GM23248 (cell line): ENCODE data around the gene CNGA4.

Source experiments
- EZH2 ChIP-seq: fragments of 200-600 bp; sonication (generic); IDR thresholded peaks from 2 replicates; pipeline ENCODE4 v1.6.1; 2018; ENCODE audit warnings: antibody characterized with exemption, mild to moderate bottlenecking; ENCODE audit not compliant: insufficient read depth, poor library complexity, severe bottlenecking
- EZH2phosphoT487 ChIP-seq: fragments of 200-600 bp; sonication (generic); IDR thresholded peaks from 2 replicates; pipeline ENCODE4 v1.6.1; 2018; ENCODE audit warnings: antibody characterized with exemption, moderate library complexity, mild to moderate bottlenecking, low read depth; ENCODE audit not compliant: insufficient read depth

DNA sequence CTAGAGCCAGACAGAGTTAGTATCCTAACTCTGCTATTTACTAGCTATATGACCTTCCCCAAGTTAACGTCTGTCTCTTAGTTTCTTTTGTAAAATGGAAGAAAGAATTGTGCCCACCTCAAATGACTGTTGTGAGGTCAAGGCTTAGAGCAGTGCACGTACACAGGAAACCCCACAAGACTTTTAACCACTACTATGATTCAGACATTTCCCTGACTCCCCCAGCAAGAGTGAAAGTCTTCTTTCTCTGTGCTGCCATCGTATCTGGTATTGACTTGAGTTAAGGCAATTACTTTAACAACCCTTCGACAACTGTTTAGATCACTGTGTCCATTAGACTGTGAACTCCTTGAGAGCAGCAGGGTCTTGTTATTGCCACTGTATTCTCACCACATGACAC, 42.5 kb upstream of the CNGA4 start:
- TF ChIP-seq EZH2phosphoT487 = no peak
- no peak for TF ChIP-seq EZH2
